ENCODE measurements around the gene TP53INP2.
A peak's percentile ranks its signal among the peaks of the same experiment; 100 is the strongest.
"Not testable (repeated sequence)": the region's sequence is repeated elsewhere in the genome, so short reads cannot be mapped to it uniquely, and the experiment has no call there.

TP53INP2 gene, protein sequence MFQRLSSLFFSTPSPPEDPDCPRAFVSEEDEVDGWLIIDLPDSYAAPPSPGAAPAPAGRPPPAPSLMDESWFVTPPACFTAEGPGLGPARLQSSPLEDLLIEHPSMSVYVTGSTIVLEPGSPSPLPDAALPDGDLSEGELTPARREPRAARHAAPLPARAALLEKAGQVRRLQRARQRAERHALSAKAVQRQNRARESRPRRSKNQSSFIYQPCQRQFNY

DNA sequence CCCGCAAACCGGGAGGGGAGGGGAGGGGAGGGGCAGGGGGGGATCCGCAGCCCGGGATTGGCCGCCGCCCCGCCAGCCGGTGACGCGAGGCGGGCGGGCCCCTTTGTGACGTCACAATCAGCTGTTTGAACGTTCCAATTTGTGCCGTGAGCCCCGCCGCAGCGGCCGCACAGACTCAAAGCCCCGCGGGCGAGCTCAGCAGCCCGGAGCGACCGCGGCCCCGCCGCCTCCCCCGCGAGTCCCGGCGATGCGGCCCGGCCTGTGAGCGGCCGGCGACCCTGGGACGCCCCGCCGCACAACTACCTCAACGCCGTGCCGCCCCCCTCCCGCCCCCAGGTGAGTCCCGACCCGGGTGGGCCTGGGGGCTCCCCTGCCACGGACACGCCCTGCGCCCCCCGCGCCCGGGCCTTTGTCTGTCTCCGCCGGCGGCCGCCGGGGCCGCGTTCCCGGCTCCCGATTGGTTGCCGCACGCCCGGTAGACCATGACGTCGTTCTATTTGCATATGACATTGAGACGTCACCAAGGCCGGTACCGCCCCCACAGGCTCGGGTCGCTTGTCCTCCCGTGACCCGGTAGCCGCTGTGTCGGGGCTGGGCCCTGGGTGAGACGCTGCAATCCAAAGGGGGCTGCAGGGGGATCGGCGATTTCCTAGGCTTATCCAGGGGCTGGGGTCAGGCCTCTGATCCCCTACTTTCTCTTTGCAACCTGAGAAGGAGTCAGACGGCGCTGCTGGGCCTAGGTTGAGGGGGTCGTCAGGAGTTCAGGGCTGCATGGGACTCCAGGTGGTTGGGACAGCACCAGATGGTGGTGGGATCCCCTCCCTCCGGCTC, at the start of gene TP53INP2:
Gene TP53INP2 (plus strand): TSS at position 168 of the 831 bp plus-strand sequence. CDS start 4,396 bp downstream, outside the sequence.
- peak; percentile 81 for DNase-seq

DNA sequence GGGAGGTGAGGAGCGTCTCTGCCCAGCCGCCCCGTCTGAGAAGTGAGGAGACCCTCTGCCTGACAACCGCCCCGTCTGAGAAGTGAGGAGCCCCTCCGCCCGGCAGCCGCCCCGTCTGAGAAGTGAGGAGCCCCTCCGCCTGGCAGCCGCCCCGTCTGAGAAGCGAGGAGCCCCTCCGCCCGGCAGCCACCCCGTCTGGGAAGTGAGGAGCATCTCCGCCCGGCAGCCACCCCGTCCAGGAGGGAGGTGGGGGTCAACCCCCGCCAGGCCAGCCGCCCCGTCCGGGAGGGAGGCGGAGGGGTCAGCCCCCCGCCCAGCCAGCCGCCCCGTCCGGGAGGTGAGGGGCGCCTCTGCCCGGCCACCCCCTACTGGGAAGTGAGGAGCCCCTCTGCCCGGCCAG, 45.5 kb upstream of the TP53INP2 start:
- not testable (repeated sequence) for DNase-seq

DNA sequence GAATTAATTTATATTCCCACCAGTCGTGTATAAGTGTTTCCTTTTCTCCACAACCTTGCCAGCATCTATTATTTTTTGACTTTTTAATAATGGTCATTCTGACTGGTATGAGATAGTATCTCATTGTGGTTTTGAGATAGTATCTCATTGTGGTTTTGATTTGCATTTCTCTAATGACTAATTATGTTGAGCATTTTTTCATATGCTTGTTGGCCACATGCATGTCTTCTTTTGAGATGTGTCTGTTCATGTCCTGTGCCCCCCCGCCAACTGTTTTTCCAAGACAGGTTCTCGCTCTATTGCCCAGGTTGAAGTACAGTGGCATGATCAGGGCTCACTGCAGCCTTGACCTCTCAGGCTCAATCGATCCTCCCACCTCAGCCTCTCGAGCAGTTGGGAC, 42.3 kb upstream of the TP53INP2 start:
- DNase-seq: not testable (repeated sequence)

DNA sequence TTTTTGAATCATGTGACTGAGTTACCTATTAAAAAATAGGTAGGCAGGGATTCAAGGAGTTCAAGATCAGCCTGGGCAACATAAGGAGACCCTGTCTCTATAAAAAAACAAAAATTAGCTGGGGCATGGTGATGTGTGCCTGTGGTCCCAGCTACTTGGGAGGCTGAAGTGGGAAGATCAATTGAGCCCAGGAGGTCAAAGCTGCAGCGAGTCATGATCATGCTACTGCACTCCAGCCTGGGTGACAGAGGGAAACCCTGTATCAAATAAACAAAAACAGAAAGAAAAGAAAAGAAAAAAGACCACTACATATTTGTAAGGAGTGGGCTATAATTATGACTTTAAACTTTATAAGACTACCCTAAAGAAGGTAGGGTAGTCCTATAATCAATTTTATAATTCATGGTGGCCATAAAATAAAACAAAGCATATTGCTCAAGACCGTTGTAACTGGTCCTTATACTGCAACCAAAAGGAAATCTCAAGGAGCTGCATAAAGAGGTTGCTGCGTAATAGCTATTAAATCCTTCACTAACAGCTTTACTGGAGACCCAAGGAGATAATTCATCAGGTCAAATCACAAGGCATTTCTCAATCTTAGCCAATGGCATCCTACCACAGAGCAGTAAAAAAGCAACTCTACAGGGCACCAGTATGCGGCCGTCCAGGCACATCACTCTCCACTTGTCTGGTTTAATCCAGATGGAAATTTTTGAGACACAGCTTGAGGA, 40.8 kb upstream of the TP53INP2 start:
- no peak for DNase-seq

DNA sequence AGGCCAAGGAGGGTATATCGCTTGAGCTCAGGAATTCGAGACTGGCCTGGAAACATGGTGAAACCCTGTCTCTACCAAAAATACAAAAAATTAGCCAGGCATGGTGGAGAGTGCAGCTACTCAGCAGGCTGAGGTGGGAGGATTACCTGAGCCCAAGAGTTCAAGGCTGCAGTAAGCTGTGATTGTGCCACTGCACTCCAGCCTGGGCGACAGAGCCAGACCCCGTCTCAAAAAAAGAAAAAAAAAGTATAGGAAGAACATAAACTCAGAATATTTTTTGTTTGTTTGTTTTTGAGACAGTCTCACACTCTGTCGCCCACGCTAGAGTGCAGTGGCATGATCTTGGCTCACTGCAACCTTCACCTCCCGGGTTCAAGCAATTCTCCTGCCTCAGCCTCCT, 39.4 kb upstream of the TP53INP2 start:
- not testable (repeated sequence) for DNase-seq

DNA sequence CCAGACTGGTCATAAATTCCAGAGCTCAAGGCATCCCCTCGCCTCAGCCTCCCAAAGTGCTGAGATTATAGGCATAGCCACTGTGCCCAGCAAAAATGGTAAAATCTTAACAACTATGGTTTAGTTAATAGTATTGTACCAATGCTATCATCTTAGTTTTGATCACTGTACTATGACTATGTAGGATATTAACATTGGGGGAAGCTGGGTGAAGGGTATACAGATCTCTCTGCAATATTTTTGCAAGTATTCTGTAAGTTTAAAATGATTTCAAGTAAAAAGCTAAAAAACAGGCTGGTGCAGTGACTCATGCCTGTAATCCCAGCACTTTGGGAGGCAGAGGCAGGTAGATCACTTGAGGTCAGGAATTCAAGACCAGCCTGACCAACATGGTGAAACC, 35.0 kb upstream of the TP53INP2 start:
- DNase-seq: no peak

DNA sequence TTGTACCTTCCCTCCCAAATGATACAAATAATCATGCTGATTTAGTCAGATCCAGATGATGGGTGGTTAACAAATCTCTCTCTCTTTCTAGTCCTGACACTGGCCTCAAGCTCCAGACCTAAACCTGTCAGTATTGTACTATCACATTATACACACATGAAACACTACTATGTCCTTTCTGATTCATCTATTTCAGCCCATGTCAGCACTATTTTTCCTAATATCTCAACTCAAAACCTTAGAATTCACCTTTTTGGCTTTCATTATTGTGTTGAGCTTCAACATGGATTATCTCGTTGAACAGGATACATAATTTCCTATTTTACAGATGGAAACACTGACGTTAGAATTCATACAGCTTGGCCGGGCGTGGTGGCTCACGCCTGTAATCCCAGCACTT, 30.7 kb upstream of the TP53INP2 start:
- no peak for DNase-seq

DNA sequence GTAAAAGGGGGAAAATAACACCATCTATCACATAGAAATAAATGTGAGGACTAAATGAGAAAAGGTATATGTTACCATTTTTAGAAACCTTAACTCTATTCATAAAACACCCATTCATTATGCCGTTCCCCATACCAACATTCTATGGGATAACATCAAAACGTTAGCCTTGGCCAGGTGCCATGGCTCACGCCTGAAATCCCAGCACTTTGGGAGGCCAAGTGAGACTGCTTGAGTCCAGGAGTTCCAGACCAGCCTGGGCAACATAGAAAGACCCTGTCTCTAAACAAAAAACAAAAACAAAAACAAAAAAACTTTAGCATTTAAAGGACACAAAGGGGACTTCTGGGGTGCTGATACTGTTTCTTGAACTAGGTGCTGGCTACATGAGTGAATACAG, 28.6 kb upstream of the TP53INP2 start:
- no peak for DNase-seq

DNA sequence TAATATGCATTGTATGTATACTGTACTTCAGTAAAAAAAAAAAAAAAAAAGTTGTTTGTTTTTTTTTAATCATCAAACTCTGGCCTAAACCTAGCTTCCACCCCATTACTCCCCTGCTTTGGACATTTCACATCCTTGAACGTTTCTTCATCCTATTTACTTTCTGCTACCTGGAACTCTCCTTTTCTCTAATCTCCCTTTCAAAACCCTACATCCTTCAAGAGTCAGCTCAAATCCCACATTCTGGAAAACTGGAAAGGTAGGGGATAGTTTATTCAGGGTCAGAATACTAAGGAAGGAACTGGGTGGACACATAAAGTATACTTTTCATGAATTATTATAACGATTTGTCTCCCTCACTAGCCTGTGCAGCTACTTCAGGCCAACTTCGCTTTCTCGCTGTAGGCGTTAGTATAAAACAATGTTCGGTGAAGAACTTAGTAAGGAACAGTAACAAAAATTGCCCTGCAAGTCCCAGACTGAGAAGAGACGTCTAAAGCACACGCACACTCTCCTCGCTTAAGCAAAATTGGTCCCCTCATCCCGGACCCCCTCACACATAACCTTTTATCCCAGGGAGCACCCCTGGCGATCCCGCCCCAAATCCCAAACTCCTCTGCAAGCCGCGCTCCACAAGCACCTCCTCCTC, 28.0 kb upstream of the TP53INP2 start:
- no peak for DNase-seq

DNA sequence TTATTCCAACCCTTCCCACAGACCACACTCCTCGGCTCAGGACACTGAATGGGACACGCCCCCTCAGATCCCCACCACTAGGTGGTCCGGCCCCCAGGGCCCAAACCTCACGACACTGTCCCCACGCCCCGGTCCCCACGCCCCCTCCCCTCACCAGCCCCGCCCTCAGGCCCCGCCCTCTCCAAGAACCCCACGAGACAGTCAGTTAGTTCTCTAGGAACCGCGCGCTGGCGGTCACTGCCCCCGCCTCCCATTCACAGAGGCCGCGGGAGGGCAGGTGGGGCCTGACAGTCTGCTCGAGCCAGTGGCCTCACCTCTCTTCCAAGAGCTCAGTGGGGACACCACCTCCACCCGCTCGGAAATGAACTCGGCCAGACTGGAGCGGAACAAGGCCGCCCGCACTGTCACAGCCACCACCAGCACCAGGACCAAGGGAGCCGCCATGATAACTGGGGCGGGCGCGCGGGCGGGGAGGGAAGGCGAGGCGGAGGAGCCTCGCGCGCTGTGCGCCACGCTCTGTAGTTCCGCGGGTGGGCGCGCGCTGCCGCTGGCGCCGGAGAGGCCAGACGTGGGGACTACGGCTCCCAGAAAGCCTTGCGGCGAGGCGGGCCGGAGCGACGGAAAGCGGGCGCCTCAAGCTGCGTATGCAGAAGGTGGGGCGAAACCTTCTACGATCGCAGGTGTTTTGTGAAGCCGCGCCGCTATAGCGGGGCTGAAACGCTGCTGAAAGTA, 27.3 kb upstream of the TP53INP2 start, which contains the start of gene PIGU:
Gene PIGU (minus strand): TSS at position 451 of the 732 bp plus-strand sequence. CDS start 7 bp downstream, at position 444.
- peak; percentile 94 for DNase-seq

DNA sequence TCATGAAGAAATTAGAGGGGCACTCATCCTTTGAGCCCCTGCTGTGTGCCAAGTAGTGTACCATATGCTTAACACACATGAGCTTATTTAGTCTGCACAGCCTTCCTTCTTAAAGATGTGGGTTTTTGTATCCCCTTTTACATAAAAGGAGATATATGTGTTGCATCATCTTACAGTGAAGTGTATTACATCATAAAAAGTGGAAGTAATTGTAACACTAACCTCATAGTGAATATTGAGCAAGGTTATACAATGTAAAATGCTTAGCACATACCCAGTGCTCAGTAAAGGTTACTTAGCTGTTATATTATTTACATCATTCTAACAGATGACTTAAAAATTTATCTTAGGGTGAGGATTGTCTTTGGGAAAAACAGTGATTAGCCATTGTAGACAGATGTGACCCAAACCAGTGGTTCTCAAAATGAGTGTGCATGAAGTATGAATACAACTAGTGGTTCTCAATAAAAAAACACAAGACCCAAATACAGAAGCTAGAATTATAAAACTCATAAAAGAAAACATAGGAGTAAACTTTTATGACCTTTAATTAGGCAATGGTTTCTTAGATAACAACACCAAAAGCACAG, 23.5 kb upstream of the TP53INP2 start:
- no peak for DNase-seq

DNA sequence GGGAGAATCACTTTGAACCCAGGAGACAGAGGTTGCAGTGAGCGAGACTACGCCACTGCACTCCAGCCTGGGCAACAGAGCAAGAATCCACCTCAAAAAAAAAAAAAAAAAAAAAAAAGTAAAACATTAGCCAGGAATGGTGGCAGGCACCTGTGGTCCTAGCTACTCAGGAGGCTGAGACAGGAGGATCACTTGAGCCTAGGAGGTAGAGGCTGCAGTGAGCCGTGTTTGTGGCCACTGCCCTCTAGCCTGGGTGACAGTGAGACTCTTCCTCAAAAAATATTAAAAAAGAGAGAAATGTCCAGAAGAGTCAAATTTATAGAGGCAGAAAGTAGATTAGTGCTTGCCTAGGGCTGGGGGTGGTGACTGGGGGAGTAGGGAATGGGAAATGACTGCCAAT, 20.5 kb upstream of the TP53INP2 start:
- no peak for DNase-seq

DNA sequence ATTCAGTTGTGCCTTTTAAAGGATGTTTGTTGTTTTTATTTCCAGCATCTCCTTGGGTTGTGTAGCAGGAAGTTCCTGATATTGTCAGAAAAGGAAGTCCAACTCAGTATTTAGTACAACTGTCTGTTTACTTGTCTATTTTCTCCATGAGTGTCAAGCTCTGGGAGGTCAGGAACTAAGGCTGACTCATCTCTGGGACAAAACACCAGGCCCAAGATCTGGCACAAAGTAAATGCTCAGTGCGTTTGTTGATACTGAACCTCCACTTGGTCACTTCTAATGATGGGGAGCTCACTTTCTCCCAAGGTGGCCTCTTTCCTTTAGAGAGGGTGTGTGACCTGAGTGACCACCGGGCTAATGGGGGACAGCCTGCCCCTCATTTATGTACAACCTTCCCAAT, 14.7 kb upstream of the TP53INP2 start:
- no peak for DNase-seq

DNA sequence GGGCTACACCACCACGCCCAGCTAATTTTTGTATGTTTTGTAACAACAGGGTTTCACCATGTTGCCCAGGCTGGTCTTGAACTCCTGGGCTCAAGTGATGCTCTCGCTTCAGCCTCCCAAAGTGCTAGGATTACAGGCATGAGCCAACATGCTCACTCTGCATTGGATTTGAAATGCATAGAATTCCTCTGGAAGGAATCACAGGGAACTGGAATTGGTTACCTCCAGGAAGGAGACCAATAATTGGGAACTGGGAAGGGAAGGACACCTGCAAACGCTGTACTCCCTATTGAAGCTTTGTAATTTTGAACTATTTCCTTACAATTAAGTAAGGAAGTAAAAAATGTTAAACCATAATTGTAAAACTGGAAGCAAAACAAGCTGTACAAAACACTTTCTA, 12.3 kb upstream of the TP53INP2 start:
- no peak for DNase-seq

DNA sequence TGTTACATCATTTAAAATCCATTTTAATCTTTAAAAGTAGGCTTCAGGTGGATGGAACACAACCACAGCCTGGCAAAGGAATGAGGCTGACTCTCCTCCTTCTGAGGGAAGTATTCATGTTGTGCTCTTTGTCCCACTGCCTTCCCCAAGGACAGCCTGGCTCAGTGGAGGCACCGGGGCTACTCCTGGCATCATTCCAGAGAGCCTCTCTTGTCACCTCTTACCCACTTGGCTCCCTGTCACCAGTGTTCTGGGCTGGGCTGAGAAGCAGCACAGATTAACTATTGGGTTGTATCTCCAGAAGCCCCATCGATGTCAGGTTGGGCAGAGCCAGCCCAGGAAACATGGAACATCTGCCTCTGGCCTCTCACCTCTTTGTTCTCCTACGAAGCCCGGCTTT, 10.7 kb upstream of the TP53INP2 start:
- no peak for DNase-seq

DNA sequence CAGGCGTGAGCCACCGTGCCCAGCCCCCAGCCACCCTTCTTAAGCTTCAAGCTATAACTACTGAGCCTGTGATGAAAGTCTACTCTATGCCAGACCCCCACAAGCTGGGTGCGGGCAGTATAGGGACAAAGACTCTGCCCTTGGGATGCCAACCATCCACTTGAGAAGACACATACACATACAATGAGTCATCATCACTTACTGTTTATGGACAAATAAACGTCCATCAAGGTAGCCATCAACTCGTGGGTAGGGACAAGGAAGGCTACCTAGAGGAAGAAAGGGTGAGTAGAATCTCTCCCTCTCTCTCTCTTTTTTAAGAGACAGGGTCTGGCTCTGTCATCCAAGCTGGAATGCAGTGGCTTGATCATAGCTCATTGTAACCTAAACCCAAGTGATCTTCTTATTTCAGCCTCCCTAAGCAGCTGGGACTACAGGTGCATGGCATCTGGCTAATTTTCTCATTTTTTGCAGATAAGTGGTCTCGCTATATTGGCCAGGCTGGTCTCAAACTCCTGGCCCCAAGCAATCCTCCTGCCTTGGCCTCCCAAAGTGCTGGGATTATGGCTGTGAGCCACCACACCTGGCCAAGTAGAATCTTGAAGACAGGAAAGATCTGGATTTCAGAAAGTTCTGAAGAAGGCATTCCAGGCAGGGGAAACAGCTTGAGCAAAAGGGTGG, 2.6 kb upstream of the TP53INP2 start:
- no peak for DNase-seq

DNA sequence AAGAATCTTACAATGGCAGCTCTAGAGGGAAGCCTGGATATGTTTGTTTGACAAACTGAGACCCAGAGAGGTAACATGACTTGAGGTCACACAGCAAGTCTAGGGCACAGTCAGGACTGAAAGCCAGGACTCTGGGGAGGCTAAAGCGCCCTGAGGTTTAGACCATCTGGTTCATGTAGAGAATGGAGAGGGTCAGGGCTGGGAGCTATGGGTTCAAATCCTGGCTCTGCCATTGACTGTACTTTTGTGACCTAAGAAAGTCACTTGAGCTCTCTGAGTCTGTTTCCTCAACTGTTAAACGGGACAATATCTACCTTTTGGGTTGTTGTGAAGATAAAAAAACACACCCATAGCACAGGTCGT, 1.1 kb upstream of the TP53INP2 start:
- no peak for DNase-seq

DNA sequence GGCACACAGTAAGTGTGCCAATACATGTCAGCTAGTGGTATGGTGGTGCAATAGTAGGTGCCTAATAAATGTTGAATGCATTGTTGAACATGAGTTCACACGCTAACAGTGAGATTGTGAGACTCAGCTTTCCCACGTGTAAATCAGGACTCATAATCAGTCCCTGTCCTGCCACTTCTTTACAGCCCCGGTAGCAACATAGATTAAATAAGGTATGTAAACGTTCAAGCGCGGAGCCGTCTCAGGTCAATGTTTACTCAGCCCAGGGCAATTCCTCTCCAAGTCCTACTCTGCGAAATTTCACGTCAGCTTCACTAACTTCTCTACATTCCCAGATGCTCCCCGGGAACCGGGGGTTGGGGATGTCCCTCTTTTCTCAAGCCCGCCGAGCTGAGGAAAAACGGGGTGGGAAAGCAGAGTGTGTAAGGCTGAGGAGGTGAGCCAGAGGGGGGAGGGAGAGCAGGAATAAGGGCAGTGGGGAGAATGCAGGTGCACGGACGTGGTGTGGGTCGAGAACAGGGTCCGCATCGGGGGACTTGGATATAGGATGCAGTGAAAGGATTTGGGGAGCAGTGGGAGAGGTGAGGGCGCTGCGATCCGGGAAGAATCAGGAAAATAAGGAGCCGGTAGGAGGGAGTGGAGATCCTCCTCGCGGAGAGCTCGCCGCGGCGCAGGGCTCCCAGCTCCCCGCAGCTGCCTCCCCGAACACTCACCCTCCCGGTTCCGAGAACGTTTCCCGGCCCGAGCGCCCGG, 544 bp upstream of the TP53INP2 start:
- DNase-seq: no peak

DNA sequence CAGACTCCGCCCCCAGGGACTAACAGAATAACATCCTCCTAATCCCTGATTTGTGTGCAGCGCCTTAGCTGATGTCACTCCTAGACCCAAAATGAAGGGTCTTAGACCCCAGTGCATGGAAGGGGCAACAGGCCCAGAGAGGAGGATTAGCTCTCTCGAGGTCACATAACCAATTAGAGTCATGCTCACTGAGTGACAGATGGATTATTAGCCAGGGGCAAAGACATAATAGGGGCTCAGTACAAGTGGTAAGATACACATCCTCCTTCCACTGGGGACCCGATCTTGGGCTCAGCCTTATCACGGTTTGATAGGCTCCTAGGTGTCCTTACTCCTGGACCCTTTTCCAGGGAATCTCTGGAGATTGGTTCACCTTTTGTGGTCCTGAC, 858 bp downstream of the TP53INP2 start:
- no peak for DNase-seq

DNA sequence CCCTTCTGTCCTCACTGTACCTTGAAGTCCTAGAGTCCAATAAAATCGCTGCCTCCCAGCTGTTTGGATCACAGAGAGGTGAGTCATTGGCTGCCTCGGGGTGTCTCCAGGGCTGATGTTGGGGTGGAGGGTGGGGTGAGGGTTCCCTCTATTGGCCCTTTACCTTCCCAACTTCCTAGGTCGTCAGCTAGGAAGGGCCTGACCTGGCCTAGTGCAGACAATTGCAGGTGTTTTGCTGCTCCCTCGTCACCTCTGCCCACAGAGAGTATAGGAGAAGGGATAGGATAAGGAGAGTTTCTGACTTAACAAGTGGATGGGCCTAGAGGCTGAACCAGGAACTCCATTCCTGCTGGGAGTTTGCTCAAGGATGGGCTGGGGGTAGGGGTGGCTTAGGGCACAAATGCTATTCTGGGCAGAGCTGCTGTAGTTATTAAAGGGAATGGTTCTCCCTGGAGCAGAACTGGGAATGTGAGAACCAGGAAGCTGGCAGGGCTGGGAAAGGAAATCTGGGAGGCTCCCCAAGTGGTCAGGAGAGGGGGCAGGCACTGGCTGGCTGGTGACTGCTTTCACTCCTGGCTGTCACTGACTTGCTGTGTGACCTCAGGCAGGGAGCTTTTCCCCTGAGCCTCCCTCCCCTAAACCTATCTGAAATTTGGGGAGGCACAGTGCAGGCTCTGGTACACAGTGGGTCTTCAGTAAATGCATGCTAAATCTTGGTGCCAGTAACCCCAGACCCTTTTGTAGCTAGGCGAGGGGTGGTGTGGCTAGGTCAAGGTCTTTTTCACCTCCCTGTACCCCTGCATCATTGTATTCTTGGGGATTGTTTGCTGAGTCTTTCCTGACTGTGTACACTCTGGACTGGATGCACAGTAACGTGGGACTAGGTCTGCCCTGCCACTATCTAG, 1.5 kb downstream of the TP53INP2 start:
- no peak for DNase-seq
